Measurements from ENCODE around the gene CACNA1S.
A peak's percentile ranks its signal among the peaks of the same experiment; 100 is the strongest.

CACNA1S gene

GRCh38 chr1:201131398-201131797, 19.2 kb upstream of the CACNA1S start:
- Mint-ChIP-seq H3K9me3 (no peaks in the 10 kb centered on the region), H3K27me3 (peaks cover 4% of the 10 kb centered on the region), H3K4me3 (no peak overlapping the region), H3K36me3 (ENCODE audit: low read depth) (peaks cover 7% of the 10 kb centered on the region), H3K4me1 (ENCODE audit: low read depth) (no peaks in the 10 kb centered on the region), H3K27ac (no peak overlapping the region)

GRCh38 chr1:201128962-201129361, 16.7 kb upstream of the CACNA1S start:
- Mint-ChIP-seq H3K36me3 (ENCODE audit: low read depth) (no peaks in the 10 kb centered on the region), H3K4me1 (ENCODE audit: low read depth) (no peaks in the 10 kb centered on the region), H3K9me3 (no peaks in the 10 kb centered on the region), H3K27me3 (peaks cover 4% of the 10 kb centered on the region), H3K27ac (no peak overlapping the region), H3K4me3 (no peak overlapping the region)

- no peaks in the 10 kb centered on the region for H3K9me3 Mint-ChIP-seq
- H3K27me3 Mint-ChIP-seq: peaks cover 4% of the 10 kb centered on the region
- no peak overlapping the region for H3K4me3 Mint-ChIP-seq
- H3K36me3 Mint-ChIP-seq (ENCODE audit: low read depth): no peaks in the 10 kb centered on the region
- H3K4me1 Mint-ChIP-seq (ENCODE audit: low read depth): no peaks in the 10 kb centered on the region
- no peak overlapping the region for H3K27ac Mint-ChIP-seq
These were observed 16.2 kb upstream of the CACNA1S start for GRCh38 chr1:201128476-201128875.

GRCh38 chr1:201127755-201128455, 15.7 kb upstream of the CACNA1S start:
- Mint-ChIP-seq H3K36me3 (ENCODE audit: low read depth) (no peaks in the 10 kb centered on the region), H3K9me3 (no peaks in the 10 kb centered on the region), H3K4me3 (no peak overlapping the region), H3K27ac (no peak overlapping the region), H3K4me1 (ENCODE audit: low read depth) (no peaks in the 10 kb centered on the region), H3K27me3 (peaks cover 4% of the 10 kb centered on the region)

- H3K4me1 Mint-ChIP-seq (ENCODE audit: low read depth): no peaks in the 10 kb centered on the region
- H3K27ac Mint-ChIP-seq: no peak within 1 kb of the TSS
- peaks cover 4% of the 10 kb centered on the region for H3K27me3 Mint-ChIP-seq
- H3K4me3 Mint-ChIP-seq: no peak within 1 kb of the TSS
- H3K9me3 Mint-ChIP-seq: no peaks in the 10 kb centered on the region
- H3K36me3 Mint-ChIP-seq (ENCODE audit: low read depth): no peaks in the 10 kb centered on the region
These were observed 14.9 kb upstream of the CACNA1S start, which contains the start of gene ASCL5 for GRCh38 chr1:201126832-201127754. Gene ASCL5 (minus strand): TSS chr1:201127184. CDS start chr1:201115372, 11,812 bp downstream.

GRCh38 chr1:201126463-201126831, 14.2 kb upstream of the CACNA1S start:
- H3K36me3 Mint-ChIP-seq (ENCODE audit: low read depth): no peaks in the 10 kb centered on the region
- H3K27ac Mint-ChIP-seq: no peak overlapping the region

GRCh38 chr1:201125800-201126199, 13.6 kb upstream of the CACNA1S start:
- no peak overlapping the region for H3K4me3 Mint-ChIP-seq
- no peak overlapping the region for H3K27ac Mint-ChIP-seq
- H3K9me3 Mint-ChIP-seq: no peaks in the 10 kb centered on the region
- peaks cover 4% of the 10 kb centered on the region for H3K27me3 Mint-ChIP-seq
- no peaks in the 10 kb centered on the region for H3K4me1 Mint-ChIP-seq (ENCODE audit: low read depth)
- no peaks in the 10 kb centered on the region for H3K36me3 Mint-ChIP-seq (ENCODE audit: low read depth)

More at GRCh38 chr1:201126463-201126831, 14.2 kb upstream of the CACNA1S start:
- H3K4me1 Mint-ChIP-seq (ENCODE audit: low read depth): no peaks in the 10 kb centered on the region
- no peak overlapping the region for H3K4me3 Mint-ChIP-seq
- peaks cover 4% of the 10 kb centered on the region for H3K27me3 Mint-ChIP-seq
- no peaks in the 10 kb centered on the region for H3K9me3 Mint-ChIP-seq

GRCh38 chr1:201125019-201125418, 12.8 kb upstream of the CACNA1S start:
- Mint-ChIP-seq H3K4me3 (no peak overlapping the region), H3K27ac (no peak overlapping the region), H3K36me3 (ENCODE audit: low read depth) (no peaks in the 10 kb centered on the region), H3K27me3 (peaks cover 4% of the 10 kb centered on the region), H3K9me3 (no peaks in the 10 kb centered on the region), H3K4me1 (ENCODE audit: low read depth) (no peaks in the 10 kb centered on the region)

GRCh38 chr1:201123866-201124265, 11.6 kb upstream of the CACNA1S start:
- Mint-ChIP-seq H3K4me3 (no peak overlapping the region), H3K9me3 (no peaks in the 10 kb centered on the region), H3K27ac (no peak overlapping the region), H3K27me3 (peaks cover 4% of the 10 kb centered on the region), H3K36me3 (ENCODE audit: low read depth) (no peaks in the 10 kb centered on the region), H3K4me1 (ENCODE audit: low read depth) (no peaks in the 10 kb centered on the region)

GRCh38 chr1:201122321-201122957, 10.2 kb upstream of the CACNA1S start:
- H3K4me1 Mint-ChIP-seq (ENCODE audit: low read depth): no peaks in the 10 kb centered on the region
- H3K27me3 Mint-ChIP-seq: no peaks in the 10 kb centered on the region
- H3K9me3 Mint-ChIP-seq: no peaks in the 10 kb centered on the region

GRCh38 chr1:201119206-201120197, 7.3 kb upstream of the CACNA1S start:
- no peaks in the 10 kb centered on the region for H3K36me3 Mint-ChIP-seq (ENCODE audit: low read depth)
- H3K4me3 Mint-ChIP-seq: no peak overlapping the region
- H3K27me3 Mint-ChIP-seq: no peaks in the 10 kb centered on the region
- no peaks in the 10 kb centered on the region for H3K9me3 Mint-ChIP-seq
- no peak overlapping the region for H3K27ac Mint-ChIP-seq
- peaks cover 7% of the 10 kb centered on the region for H3K4me1 Mint-ChIP-seq (ENCODE audit: low read depth)

More at GRCh38 chr1:201122321-201122957, 10.2 kb upstream of the CACNA1S start:
- Mint-ChIP-seq H3K4me3 (no peak overlapping the region), H3K36me3 (ENCODE audit: low read depth) (no peaks in the 10 kb centered on the region), H3K27ac (no peak overlapping the region)

- Mint-ChIP-seq H3K4me1 (ENCODE audit: low read depth) (peaks cover 7% of the 10 kb centered on the region), H3K36me3 (ENCODE audit: low read depth) (no peaks in the 10 kb centered on the region), H3K27ac (no peak overlapping the region), H3K9me3 (no peaks in the 10 kb centered on the region), H3K27me3 (no peaks in the 10 kb centered on the region), H3K4me3 (no peak overlapping the region)
These were observed 3.9 kb upstream of the CACNA1S start for GRCh38 chr1:201116091-201116490.

- Mint-ChIP-seq H3K4me3 (peak overlapping the region; percentile 6), H3K9me3 (no peaks in the 10 kb centered on the region)
These were observed 3.2 kb upstream of the CACNA1S start for GRCh38 chr1:201115390-201115937.

More at GRCh38 chr1:201115390-201115937, 3.2 kb upstream of the CACNA1S start:
- Mint-ChIP-seq H3K36me3 (ENCODE audit: low read depth) (no peaks in the 10 kb centered on the region), H3K4me1 (ENCODE audit: low read depth) (peaks cover 7% of the 10 kb centered on the region), H3K27ac (no peak overlapping the region), H3K27me3 (no peaks in the 10 kb centered on the region)

Measured in stimulated activated naive CD8-positive, alpha-beta T cell treated with anti-CD3 and anti-CD28 coated beads, Interleukin-15, Interleukin-2, amounts not matched to agents 100 ng/mL and 50 ng/mL, for 24 hours (primary cell).